Hepatocyte (in vitro differentiated cells): ENCODE data around the gene RTP3. TPM values are rescaled to one million over a fixed set of nuclear protein-coding genes. Genes with fewer than 3 reads are reported as not detected.

Experiments
- DNase-seq: peaks from one replicate; pipeline ENCODE4 v3.0.0-alpha.2; 2016; ENCODE audit warnings: low spot score
- H2AFZ ChIP-seq: fragments of 200-600 bp; sonication (generic); 2 replicates; pipeline ENCODE4 v1.6.0; 2016; ENCODE audit warnings: antibody characterized with exemption, mild to moderate bottlenecking
- H3K27ac ChIP-seq: fragments of 200-600 bp; sonication (generic); 2 replicates; pipeline ENCODE4 v1.5.1; 2016; ENCODE audit warnings: mild to moderate bottlenecking
- H3K27me3 ChIP-seq: fragments of 200-600 bp; sonication (generic); 2 replicates; pipeline ENCODE4 v1.6.1; 2016
- H3K36me3 ChIP-seq: fragments of 200-600 bp; sonication (generic); replicated peaks from 2 replicates; pipeline ENCODE4 v1.5.1; 2016; ENCODE audit warnings: low read depth; ENCODE audit not compliant: insufficient read depth
- H3K4me1 ChIP-seq: fragments of 200-600 bp; sonication (generic); 2 replicates; pipeline ENCODE4 v1.5.1; 2016; ENCODE audit warnings: mild to moderate bottlenecking, moderate library complexity; ENCODE audit not compliant: insufficient read depth
- H3K4me2 ChIP-seq: fragments of 200-600 bp; sonication (generic); 2 replicates; pipeline ENCODE4 v1.6.0; 2016
- H3K4me3 ChIP-seq: fragments of 200-600 bp; sonication (generic); 2 replicates; pipeline ENCODE4 v1.5.1; 2016; ENCODE audit warnings: mild to moderate bottlenecking
- H3K79me2 ChIP-seq: fragments of 200-600 bp; sonication (generic); 2 replicates; pipeline ENCODE4 v1.6.0; 2017; ENCODE audit warnings: mild to moderate bottlenecking
- H3K9me2 ChIP-seq: fragments of 200-600 bp; sonication (generic); replicated peaks from 2 replicates; pipeline ENCODE4 v1.6.0; 2017; ENCODE audit warnings: mild to moderate bottlenecking; ENCODE audit not compliant: insufficient read depth
- H3K9me3 ChIP-seq: fragments of 200-600 bp; sonication (generic); 2 replicates; pipeline ENCODE4 v1.5.1; 2016; ENCODE audit warnings: low read depth, mild to moderate bottlenecking
- H4K20me1 ChIP-seq: fragments of 200-600 bp; sonication (generic); 2 replicates; pipeline ENCODE4 v1.6.0; 2016; ENCODE audit warnings: mild to moderate bottlenecking; ENCODE audit not compliant: insufficient read depth, poor library complexity, severe bottlenecking
- CTCF ChIP-seq: fragments of 200-600 bp; sonication (generic); IDR thresholded peaks from 2 replicates; pipeline ENCODE4 v1.5.1; 2016; ENCODE audit warnings: antibody characterized with exemption, mild to moderate bottlenecking; ENCODE audit not compliant: poor library complexity
- EZH2 ChIP-seq: fragments of 200-600 bp; sonication (generic); IDR thresholded peaks from 2 replicates; pipeline ENCODE4 v1.6.1; 2016; ENCODE audit warnings: antibody characterized with exemption, mild to moderate bottlenecking, borderline replicate concordance
- EZH2phosphoT487 ChIP-seq: fragments of 200-600 bp; sonication (generic); IDR thresholded peaks from one replicate; pipeline ENCODE4 v1.6.1; 2018; ENCODE audit warnings: antibody characterized with exemption, mild to moderate bottlenecking, low read depth, moderate library complexity; ENCODE audit not compliant: unreplicated experiment, severe bottlenecking
- WGBS: methylation state at CpG from one replicate; pipeline ENCODE4 v1.1.6; 2016; ENCODE audit warnings: low lambda C conversion rate; ENCODE audit errors: missing lambda C conversion rate; 5-methylcytosine and 5-hydroxymethylcytosine counted together
- polyA plus RNA-seq: library from polyadenylated mRNA; unstranded; fragments of >200 nt; fragmentation: Nextera tagmentation; extraction: Ambion mirVana; gene quantifications from 2 replicates; pipeline ENCODE4 v1.2.1, GENCODE V29; 2016
- total RNA-seq: library from RNA; depleted of rRNA; stranded (reverse); fragments of >200 nt; gene quantifications from 2 replicates; pipeline ENCODE4 v1.2.3, GENCODE V29; 2014

Gene RTP3
- total and polyA plus RNA-seq, 2 experiments from 2014 or later, result 1.8 to 2.0 TPM

GRCh38 chr3:46453526-46454208 is 44.1 kb upstream of the RTP3 start:
- no peaks in the 10 kb centered on the region for H4K20me1 ChIP-seq
- H3K4me3 ChIP-seq, result no peak overlapping the region
- TF ChIP-seq EZH2phosphoT487 (no peak), CTCF (no peak), EZH2 (no peak)
- no peaks in the 10 kb centered on the region for H3K79me2 ChIP-seq
- H3K9me3 ChIP-seq, result no peaks in the 10 kb centered on the region
- H3K27me3 ChIP-seq, result no peaks in the 10 kb centered on the region
- no peak overlapping the region for H3K4me2 ChIP-seq
- 69% methylated on average over 7 of the region's 7 CpGs for WGBS
- no peak overlapping the region for H2AFZ ChIP-seq
- no peaks in the 10 kb centered on the region for H3K4me1 ChIP-seq
- no peaks in the 10 kb centered on the region for H3K36me3 ChIP-seq
- H3K9me2 ChIP-seq, result no peaks in the 10 kb centered on the region
- DNase-seq, result no peak
- H3K27ac ChIP-seq, result no peak overlapping the region

- Histone ChIP-seq H3K4me3 (no peak overlapping the region), H3K4me1 (no peaks in the 10 kb centered on the region), H4K20me1 (no peaks in the 10 kb centered on the region), H3K79me2 (no peaks in the 10 kb centered on the region), H3K27me3 (no peaks in the 10 kb centered on the region), H2AFZ (no peak overlapping the region), H3K9me3 (no peaks in the 10 kb centered on the region), H3K36me3 (no peaks in the 10 kb centered on the region), H3K27ac (no peak overlapping the region), H3K4me2 (no peak overlapping the region), H3K9me2 (no peaks in the 10 kb centered on the region)
- no peak for TF ChIP-seq EZH2phosphoT487
- TF ChIP-seq EZH2, result no peak
- TF ChIP-seq CTCF, result no peak
- DNase-seq, result no peak
- 44% methylated on average over 3 of the region's 3 CpGs for WGBS
These were observed 43.6 kb upstream of the RTP3 start for GRCh38 chr3:46454209-46454595.

- Histone ChIP-seq H3K4me2 (no peak overlapping the region), H3K79me2 (no peaks in the 10 kb centered on the region), H4K20me1 (no peaks in the 10 kb centered on the region), H3K4me1 (no peaks in the 10 kb centered on the region), H2AFZ (no peak overlapping the region), H3K27ac (no peak overlapping the region), H3K4me3 (no peak overlapping the region), H3K27me3 (no peaks in the 10 kb centered on the region), H3K36me3 (no peaks in the 10 kb centered on the region), H3K9me2 (no peaks in the 10 kb centered on the region), H3K9me3 (no peaks in the 10 kb centered on the region)
- TF ChIP-seq EZH2phosphoT487 (no peak), EZH2 (no peak), CTCF (no peak)
- WGBS, result 86% methylated on average over 7 of the region's 7 CpGs
- no peak for DNase-seq
These were observed 43.2 kb upstream of the RTP3 start for GRCh38 chr3:46454606-46455005.
